HT-29 (cell line): ENCODE data around the gene BRAF. TPM values are rescaled to one million over a fixed set of nuclear protein-coding genes. Genes with fewer than 3 reads are reported as not detected.
A peak's percentile ranks its signal among the peaks of the same experiment; 100 is the strongest.
"Not testable (repeated sequence)": the region's sequence is repeated elsewhere in the genome, so short reads cannot be mapped to it uniquely, and the experiment has no call there.

Experiments used
- DNase-seq: peaks from one replicate; pipeline ENCODE4 v3.0.0-alpha.2; 2015; ENCODE audit warnings: low spot score
- total RNA-seq: library from RNA; depleted of rRNA; stranded (reverse); fragments of >200 nt; shearing (Covaris generic); gene quantifications from 2 replicates; pipeline ENCODE4 v1.2.3, GENCODE V29; 2014

The BRAF gene
- total RNA-seq, 1 experiment from 2014 or later = 8.3 TPM

DNA sequence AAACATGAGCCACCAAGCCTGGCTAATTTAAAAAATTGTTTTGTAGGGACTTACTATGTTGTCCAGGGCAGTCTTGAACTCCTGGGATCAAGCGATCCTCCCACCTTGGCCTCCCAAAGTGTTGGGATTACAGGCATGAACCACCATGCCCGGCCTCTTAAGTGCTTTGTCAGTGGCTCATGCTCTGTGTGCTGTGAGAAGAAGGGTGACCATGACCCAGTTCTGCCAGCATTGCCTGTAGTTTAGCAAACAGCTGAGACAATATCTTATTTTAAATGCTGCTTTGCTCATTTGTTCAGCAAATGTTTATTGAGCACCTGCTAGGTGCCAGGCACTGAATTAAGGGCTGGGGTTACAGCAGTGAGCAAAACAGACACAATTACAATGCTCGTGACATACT lies 243.0 kb downstream of the BRAF start:
- no peak for DNase-seq

DNA sequence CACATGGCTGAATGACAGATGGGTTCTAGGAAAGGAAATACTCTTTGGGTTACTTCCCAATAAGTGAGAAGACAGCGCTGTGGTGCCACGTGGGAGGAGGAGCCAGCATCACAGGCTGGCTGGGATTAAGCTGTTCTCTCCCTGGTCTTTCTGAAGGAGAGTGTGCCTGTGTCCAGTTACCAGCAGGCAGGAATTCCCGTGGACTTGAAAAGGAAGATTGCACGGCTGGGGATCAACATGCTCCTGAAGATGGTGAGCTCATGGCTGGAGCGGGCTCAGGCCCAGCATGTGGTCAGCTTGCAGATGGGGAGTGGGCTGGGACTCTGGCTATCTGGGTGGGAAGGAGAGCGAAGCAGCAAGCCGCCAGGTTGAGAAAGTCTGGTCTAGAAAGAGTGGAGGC lies 243.8 kb downstream of the BRAF start:
- DNase-seq = no peak

DNA sequence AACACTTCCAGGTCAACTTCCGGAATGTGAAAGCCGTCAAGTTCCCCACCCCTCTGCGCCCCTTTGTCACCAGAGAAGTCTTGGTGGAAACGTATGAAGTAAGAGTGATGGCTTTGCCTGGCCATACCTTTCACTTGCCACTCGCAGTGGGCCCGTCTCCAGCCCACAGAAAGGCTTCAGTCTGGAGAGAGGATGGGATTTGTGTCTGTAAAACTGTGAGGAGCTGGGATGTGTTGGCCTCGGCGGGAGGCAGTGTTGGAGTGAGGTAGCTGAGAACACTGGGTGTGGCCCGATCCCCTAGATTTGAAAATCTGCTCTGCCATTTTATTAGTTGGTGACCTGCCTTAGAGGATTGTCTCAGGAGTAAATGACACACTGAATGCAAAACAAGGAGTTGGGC lies 245.5 kb downstream of the BRAF start:
- DNase-seq = no peak

DNA sequence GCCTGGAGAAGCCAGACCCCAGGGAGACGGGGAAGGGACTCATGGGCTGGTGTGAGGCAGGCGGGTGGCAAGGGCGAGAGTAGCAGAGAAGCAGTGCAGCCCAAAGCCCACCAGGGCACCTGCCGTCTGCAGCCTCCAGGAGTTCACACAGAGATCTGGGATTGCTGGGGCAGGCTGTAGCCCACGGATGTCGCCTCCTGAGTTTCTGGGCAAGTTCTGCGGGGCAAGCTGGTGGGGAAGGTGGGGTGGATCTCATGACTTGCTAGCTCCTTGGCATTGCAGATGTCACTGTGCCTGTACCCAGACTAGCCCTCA lies 246.0 kb downstream of the BRAF start:
- DNase-seq = no peak

DNA sequence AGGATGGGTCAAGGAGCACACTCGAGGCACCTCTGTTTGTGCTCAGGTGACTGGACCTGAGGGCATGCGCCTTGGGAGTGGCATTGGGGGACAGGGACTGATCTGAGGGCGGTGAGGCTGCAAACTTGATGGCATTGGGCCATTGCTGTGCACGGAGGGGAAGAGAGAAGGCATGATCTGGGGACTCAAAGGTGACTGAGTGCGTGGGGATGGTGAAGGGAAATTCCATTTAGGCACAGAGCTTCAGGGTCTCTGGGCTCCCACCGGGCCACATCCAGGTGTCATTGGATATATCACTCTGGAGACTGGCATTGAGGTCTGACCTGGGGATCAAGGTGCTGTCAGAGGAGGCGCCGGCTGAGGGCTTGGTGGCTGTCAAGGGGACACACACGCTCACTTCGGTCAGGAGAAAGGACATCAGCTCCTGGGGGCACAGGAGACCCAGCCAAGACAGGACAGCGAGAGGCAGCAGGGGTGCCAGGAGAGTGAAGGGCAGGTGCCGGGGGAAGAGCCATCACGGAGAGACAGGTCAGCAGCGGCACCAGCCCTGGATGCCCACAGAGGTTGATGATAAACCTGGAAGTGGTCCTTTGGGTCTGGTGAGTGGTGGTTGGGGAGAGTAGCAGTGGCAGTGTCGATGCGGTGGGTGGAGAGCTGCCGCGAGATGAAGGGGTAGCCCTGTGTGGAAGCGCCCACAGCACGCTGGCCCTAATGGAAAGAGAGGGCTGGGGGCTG lies 246.5 kb downstream of the BRAF start:
- DNase-seq = no peak

DNA sequence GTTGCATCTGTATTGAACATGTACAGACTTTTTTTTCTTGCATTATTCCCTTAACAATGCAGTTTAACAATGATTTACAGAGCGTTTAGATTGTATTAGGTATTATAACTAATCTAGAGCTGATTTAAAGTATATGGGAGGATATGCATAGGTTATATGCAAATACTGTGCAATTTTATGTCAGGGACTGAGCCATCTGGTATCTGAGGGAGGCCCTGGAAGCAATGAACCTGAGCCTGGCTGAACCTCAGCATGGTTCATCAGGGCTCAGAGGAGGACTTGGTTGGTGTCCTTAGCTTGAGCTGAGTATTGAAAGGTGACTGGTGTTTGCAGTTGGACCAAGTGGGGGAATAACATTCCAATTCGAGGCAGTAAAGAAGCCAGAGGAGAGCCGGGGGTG lies 247.2 kb downstream of the BRAF start:
- no peak for DNase-seq

DNA sequence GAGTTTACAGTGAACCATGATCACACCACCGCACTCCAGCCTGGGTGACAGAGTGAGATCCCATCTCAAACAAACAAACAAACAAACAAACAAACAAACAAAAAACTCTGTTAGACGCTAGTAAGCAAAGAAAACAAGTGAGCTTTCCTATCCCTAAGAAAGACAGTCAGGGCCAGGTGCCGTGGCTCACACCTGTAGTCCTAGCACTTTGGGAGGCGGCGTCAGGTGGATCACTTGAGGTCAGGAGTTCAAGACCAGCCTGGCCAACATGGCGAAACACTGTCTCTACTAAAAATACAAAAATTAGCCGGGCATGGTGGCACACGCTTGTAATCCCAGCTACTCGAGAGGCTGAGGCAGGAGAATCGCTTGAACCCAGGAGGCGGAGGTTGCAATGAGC lies 247.8 kb downstream of the BRAF start:
- DNase-seq = not testable (repeated sequence)

DNA sequence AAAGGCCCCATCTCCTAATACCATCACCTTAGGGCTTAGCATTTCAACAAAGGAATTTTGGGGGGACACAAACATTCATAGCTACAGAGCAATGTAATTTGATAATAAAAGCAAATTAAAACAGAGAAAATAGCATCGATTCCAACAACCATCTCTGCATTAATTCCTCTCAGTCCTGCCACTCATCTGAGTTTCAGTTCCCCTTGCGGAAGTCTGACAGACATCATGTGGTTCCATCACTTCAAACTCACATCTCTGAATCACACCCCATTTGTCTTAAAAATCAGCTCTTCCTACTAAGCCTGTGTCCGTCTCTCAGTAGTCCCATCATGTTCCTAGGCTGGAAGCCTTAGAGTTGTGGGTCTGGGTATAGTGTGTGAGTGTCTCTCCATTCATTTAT lies 248.4 kb downstream of the BRAF start:
- no peak for DNase-seq

DNA sequence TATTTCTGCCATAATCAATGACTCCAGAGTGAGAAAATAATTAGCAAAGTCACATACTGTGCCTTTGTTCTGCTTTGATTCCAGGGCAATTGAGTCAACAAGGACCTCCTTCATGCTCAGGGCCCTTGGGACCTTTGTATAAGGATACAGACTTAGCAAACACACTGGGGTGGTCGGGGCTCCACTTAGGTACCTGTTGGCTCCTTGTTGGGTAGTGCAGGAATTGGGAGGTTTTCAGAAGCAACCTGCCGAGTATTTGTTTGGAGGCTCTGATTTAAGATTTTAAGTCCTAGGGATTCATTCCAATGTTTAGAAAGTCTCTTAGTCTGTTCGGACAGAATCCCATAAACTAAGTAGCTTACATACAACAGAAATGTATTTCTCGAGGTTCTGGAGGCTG lies 249.0 kb downstream of the BRAF start:
- DNase-seq = no peak

DNA sequence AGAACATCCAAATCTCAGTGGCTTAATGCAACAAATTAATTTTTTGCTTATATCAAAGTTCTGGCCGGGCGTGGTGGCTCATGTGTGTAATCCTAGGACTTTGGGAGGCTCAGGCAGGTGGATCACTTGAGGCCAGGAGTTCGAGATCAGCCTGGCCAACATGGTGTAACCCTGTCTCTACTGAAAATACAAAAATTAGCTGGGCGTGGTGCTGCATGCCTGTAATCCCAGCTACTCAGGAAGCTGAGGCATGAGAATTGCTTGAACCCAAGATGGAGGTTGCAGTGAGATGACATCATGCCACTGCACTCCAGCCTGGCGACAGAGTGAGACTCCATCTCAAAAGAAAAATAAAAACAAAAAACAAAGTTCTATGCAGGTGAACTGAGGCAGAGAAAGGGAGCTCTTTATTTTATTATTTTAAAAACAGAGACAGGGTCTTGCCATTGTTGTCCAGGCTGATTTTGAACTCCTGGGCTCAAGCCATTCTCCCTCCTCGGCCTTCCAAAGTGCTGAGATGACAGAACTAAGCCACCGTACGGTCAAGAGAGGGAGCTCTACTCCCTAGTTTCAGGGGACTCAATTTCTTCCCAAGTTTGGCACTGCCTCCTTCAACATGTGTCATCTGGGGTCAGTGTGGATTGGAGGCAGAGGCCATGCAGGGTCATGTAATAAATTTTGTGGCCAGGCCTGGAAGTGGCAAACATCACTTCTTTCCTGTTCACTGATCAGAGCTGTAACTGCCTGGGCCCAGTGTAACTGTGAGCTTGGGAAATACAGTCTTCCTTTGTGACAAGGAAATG lies 249.6 kb downstream of the BRAF start:
- DNase-seq = peak; percentile 59

DNA sequence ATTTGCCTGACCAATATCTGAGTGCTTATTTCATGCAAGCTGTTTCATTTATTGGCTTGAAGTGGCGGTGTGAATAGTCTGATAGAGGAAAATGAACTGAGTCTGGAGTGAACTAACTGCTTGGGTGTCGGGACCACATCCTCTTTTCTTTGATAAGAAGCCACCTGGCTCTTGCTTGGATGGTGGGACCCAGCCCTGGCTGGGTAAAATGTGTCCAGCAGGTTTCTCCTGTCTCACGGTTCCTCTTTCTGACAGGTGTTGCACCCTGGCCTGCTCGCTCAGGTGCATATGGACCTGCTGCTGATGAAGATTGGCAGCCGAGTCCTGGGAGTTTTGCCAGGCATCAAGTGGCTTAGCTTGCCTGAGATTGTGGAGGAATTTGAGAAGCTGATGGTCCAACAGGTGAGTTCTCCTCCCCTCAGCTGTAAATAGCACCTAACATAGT lies 250.4 kb downstream of the BRAF start:
- DNase-seq = no peak

DNA sequence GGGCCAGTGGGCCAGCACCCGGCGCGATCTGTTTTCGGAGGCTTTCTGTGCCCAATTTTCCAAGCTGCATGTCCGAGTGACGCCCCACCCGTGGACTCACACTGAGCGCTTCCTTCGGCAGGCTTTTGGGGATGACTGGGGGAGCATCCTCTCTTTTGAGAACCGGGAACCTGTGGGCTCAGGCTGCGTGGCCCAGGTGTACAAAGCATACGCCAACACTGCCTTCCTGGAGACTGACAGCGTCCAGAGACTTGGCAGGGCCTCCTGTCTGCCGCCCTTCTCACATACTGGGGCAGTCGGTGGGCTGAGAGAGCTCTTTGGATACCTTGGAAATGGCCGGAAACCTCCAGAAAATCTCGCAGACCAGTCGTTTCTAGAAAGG lies 251.0 kb downstream of the BRAF start:
- DNase-seq = no peak

DNA sequence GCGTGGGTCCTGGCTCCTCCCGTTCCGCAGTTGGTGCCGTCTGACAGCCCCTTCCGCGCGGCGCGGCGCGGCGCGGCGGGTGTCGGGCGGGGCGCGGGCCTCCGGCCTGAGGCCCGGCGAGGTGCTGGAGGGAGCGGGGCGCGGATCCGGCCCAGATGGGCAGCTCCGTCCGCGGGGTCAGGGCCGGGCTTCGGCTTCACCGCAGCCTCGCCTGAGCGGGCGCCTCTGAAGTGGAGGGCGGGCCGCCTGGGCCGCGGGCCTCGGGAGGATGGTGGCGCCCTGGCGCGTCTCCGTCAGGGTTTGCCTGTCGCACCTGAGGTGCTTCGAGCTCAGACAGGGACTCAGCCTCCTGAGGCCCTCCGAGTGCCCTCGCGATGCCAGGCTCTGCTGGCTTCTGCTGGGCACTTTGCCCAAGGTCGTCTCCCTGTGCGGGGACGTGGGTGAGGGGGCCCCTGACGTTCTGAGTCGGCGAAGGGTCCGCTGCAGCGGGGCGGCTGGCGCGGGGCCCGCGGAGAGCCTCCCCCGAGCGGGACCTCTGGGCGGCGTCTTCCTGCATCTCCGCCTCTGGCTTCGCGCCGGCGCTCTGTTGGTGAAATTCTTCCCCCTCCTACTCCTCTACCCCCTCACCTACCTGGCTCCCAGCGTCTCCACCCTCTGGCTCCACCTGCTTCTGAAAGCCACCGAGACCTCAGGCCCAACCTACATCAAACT lies 251.5 kb downstream of the BRAF start:
- peak; percentile 88 for DNase-seq

DNA sequence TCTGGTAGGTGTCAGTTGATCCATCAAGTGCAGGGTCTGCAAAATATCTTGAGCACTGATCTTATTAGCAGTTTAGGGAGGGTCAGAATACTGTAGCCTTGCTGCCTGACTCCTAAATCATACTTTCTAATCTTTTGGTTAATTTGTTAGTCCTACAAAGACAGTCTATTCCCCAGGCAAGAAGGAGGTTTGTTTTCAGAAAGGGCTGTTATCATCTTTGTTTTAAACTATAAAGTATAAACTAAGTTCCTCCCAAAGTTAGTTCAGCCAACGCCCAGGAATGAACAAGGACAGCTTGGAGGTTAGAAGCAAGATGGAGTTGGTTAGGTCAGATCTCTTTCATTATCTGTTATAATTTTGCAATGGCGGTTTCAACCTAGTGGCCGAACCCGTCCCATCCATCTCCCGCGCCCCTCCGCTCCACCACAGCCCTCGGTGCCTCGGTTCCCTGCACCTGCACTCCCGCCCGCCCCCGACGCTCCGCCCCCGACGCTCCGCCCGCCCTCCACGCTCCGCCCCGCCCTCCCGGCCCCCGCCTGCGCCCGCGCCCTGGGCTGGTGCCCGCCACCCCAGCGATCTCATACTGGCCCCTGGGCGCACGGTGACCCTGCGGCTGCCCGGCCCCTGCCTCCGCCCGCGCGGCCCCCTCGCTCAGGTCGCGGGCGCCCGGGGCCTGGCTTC lies 252.2 kb downstream of the BRAF start, which contains the start of gene ADCK2:
Gene ADCK2 (plus strand): TSS at position 564 of the 681 bp plus-strand sequence. CDS start 386 bp downstream, outside the sequence.
- peak; percentile 49 for DNase-seq

DNA sequence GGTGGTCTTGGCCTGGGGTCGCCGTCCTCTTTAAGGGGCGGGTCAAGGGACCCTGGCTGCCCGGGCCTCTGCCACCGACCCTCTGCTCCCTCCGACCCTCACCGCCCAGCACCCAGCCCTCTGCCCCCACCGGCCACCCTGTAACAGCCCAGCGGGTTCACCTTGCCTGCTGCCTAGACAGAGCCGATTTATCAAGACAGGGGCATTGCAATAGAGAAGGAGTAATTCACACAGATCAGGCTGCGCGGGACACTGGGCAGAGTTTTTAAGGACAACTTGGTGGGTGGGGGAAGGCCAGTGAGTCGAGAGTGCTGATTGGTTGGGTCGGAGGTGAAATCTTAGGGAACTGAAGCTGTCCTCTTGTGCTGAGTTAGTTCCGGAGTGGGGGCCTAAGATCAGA lies 252.8 kb downstream of the BRAF start:
- DNase-seq = no peak

DNA sequence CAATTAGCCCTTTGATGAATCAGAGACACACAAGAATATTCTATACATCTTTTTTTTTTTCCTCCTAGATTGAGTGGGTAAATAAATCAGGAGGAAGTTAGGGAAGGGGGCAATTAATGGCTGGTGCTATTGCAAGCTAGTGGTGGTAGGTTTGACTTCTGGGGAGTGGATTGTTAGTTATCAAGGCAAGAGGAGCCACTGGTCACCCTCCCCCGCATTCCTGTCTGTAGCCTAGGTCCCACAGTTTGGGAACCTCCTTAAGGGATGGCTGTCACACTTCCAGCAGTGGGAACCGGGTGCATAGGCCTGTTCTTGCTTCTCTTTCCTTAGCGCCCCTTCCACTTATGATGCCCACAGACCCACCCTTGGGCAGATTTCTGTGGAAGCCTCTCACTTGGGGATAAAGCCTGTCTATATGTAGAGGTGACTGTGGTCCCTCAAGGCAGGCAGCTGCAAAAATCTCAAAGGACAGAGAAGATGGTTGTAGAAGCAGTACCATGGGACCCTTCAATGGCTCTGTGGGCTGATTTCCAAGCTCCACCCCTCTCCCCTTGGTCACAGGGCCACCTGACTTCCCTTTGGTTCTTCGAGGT lies 254.3 kb downstream of the BRAF start:
- DNase-seq = no peak

DNA sequence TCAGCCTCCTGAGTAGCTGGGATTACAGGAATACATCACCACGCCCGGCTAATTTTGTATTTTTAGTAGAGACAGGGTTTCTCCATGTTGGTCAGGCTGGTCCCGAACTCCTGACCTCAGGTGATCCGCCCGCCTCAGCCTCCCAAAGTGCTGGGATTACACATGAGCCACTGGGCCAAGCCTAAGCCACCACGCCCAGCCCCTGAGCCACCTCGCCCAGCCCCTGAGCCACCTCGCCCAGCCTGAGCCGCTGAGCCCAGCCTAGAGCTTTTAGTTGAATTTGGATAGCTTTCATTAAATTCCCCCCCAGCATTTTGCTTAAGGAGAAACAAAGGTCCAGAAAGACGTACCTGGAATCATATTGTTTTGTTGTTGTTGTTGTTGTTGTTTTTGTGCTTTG lies 254.9 kb downstream of the BRAF start:
- DNase-seq = not testable (repeated sequence)

DNA sequence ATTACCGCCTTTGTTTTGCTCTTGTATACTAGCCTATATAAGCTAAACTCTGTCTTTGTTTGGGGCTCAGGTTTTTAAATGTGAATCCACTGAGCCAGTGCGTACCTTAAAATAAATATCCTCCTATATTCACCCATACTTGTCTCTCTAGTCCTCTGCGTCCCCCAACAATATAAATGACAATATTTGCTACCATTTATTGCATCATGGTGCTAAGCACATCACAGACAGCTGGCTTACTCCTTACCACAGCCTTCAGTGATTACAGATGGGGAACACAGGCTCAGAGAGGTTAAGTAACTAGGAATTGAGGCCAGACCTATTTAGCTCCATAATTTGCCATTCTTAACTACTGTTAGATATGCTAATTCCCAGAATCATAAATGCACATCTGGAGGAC lies 255.4 kb downstream of the BRAF start:
- no peak for DNase-seq
